AG09319 (cell line): Measurements from ENCODE around the gene METTL25.
"Not testable (repeated sequence)": the region's sequence is repeated elsewhere in the genome, so short reads cannot be mapped to it uniquely, and the experiment has no call there.

Experiments used
- DNase-seq: peaks from one replicate; pipeline ENCODE4 v3.0.0-alpha.2; 2010; ENCODE audit warnings: low read depth; ENCODE audit errors: extremely low read depth
- TF ChIP-seq, protein P1 (sequence below): IDR thresholded peaks from 2 replicates; pipeline ENCODE4 v1.5.1; 2011; ENCODE audit warnings: low read depth, mild to moderate bottlenecking, inconsistent platforms, low read length, moderate library complexity

METTL25 gene

DNA sequence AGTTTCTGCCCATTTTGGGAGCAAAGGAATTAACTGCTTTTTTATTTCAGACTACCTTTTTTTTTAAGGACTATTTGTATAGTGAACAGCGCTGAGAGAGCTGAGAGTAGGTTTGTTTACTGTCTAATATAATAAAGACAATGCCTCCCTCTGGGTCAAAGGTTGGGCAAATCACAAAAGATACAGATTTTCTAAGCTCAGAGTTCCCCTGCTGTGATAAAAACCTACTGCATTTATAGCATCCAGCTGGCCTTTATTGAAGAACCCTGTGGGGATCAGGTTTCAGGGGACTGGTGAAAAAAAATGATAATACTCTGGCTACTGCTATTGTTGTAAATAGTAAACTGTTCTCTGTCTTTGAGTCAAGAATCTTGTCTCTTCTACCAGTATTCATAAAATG, 28.8 kb upstream of the METTL25 start:
- TF ChIP-seq, protein P1, sequence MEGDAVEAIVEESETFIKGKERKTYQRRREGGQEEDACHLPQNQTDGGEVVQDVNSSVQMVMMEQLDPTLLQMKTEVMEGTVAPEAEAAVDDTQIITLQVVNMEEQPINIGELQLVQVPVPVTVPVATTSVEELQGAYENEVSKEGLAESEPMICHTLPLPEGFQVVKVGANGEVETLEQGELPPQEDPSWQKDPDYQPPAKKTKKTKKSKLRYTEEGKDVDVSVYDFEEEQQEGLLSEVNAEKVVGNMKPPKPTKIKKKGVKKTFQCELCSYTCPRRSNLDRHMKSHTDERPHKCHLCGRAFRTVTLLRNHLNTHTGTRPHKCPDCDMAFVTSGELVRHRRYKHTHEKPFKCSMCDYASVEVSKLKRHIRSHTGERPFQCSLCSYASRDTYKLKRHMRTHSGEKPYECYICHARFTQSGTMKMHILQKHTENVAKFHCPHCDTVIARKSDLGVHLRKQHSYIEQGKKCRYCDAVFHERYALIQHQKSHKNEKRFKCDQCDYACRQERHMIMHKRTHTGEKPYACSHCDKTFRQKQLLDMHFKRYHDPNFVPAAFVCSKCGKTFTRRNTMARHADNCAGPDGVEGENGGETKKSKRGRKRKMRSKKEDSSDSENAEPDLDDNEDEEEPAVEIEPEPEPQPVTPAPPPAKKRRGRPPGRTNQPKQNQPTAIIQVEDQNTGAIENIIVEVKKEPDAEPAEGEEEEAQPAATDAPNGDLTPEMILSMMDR: no peak
- DNase-seq: no peak

DNA sequence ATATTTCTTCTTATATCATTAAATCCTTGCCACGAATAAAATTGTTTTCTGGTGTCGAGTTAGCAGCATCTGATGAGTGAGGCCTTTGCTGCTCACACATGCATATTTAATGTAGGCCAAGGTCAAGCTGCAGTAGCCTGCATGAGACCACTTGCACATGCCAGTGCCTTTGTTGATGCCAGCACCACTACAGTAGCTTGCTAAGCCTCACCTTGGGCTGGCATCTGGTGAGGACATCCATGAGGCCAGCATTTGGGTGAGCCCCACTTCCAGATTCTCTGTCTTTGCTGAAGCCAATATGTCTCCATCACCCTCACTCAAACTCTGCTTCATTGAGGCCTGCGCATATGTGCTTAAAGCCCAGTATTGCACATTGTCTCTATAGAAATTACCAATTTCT, 8.2 kb upstream of the METTL25 start:
- no peak for DNase-seq
- TF ChIP-seq, protein P1: no peak

DNA sequence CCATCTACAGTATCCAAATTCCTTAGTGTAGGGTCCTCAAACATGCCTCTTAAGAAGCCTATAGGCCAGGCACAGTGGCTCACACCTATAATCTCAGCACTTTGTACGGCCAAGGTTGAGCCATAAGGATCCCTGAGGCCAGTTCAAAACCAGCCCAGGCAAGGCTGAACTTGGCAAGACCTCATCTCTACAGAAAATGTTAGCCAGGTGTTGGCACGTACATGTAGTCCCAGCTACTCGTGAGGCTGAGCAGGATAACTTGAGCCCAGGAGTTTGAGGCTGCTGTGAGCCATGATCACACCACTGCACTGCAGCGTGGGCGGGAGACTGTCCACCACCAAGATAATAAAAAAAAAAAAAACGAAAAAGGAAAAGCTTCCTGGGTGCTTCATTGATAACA, 6.9 kb upstream of the METTL25 start:
- DNase-seq: no peak

DNA sequence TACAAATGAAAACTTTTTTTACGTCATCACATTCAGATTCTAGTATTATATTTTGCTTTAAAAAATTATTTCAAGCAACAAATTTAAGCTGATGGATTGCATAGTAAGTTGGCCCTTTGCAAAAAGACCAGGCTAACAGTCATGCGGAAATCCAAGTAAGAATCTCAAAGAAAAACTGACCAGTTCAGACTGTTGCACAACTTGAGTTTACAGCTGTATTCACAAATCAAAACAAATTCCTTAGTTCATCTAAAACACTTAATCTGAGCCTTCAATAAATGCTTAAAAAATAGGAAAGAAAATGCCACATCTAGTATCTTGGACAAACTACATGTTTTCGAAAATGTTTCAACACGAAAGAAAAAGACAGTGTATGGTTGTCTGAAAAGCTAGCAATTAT, 989 bp upstream of the METTL25 start:
- TF ChIP-seq, protein P1: no peak
- no peak for DNase-seq

More for the DNA sequence above, 6.9 kb upstream of the METTL25 start:
- TF ChIP-seq, protein P1: no peak

DNA sequence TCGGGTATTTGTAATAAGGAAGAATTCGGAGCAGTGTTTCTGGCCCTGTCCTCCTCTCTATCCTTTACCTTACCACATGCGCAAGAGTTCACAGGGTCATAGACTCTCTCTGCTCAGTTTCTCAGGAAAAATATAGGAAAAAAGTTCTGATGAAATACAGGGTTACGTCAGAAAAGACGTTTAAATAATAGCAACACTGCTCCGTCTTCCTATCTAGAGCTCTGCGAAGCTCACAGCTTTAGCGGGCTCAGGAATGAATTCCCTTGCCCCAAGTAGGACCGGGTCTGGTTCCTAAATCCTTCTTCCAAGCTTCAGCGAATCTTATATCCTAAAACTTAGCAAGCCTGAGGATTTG, 507 bp upstream of the METTL25 start:
- TF ChIP-seq, protein P1: no peak
- DNase-seq: no peak

DNA sequence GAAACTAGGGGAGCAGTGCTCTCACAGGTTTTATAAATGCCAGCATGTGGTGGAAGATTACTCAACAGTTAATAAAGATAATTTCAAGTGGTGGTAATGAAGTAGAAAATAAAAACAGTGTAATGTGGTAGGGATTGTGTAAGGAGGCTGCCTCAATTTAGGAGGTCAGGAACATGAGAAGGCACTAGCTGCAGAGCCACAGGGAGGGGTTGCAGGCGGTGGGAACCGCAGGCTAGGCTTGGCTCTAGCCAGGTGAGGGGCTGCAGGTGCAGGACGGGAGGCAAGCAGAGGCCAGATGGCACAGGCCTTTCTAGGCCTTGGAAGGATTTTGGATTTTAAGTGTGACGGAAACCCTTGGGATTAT, 768 bp downstream of the METTL25 start:
- TF ChIP-seq, protein P1: no peak
- DNase-seq: no peak

DNA sequence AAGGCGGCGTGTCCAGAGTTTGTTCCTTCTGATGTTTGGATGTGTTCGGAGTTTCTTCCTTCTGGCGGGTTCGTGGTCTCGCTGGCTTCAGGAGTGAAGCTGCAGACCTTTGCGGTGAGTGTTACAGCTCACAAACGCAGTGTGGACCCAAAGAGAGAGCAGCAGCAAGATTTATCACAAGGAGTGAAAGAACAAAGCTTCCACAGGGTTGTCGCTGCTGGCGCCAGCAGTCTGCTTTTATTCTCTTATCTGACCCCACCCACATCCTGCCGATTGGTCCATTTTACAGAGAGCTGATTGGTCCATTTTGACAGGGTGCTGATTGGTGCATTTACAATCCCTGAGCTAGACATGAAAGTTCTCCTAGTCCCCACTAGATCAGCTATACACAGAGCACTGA, 2.5 kb downstream of the METTL25 start:
- DNase-seq: not testable (repeated sequence)

DNA sequence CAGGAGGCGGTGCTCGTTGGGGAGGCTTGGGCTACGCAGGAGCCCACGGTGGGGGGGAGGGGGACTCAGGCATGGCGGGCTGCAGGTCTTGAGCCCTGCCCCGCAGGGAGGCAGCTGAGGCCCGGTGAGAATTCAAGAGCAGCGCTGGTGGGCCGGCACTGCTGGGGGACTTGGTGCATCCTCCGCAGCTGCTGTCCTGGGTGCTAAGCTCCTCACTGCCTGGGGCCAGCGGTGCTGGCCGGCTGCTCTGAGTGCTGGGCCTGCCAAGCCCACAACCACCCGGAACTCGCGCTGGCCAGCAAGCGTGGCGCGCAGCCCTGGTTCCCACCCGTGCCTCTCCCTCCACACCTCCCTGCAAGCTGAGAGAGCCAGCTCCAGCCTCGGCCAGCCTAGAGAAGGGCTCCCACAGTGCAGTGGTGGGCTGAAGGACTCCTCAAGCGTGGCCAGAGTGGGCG, 3.2 kb downstream of the METTL25 start:
- TF ChIP-seq, protein P1: no peak
- DNase-seq: no peak
